Peyer's patch (tissue), 4 donors: ENCODE measurements around the gene HSP90B1.

ENCODE experiments used
- CTCF ChIP-seq, 6 experiments: fragments of 450-650 bp in 4 of 6; fragments of 200-600 bp in 2 of 6; sonication (generic) in 1 of 6; IDR thresholded peaks; one replicate each; pipeline ENCODE4 v1.5.1; 2017 to 2019; ENCODE audit warnings: antibody characterized with exemption in 6 of 6, mild to moderate bottlenecking in 3 of 6, moderate library complexity in 1 of 6
- POLR2A ChIP-seq, 2 donors: fragments of 450-650 bp; IDR thresholded peaks; one replicate each; pipeline ENCODE4 v1.5.1; 2017; ENCODE audit warnings: antibody characterized with exemption in 2 of 2, mild to moderate bottlenecking in 2 of 2, moderate library complexity in 2 of 2

DNA sequence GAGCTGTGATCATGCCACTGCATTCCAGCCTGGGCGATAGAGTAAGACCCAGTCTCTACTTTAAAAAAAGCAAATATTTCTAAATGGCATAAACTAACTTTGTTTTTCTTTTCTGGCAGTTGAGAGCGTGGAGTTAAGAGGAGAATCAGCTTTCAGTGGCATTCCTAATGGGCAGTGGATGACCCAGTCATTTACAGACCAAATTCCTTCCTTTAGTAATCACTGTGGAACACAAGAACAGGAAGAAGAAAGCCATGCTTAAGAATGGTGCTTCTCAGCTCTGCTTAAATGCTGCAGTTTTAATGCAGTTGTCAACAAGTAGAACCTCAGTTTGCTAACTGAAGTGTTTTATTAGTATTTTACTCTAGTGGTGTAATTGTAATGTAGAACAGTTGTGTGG, 56.6 kb downstream of the HSP90B1 start:
- TF ChIP-seq CTCF (IDR thresholded peaks at IDR 0.05) (no peak), POLR2A (IDR thresholded peaks at IDR 0.05) (no peak)
